NCI-H2171 (cell line): Measurements from ENCODE around the gene CMSS1.

Experiments
- DNase-seq: peaks from one replicate; lab custom pipeline; 2025; lab: John Stamatoyannopoulos, UW

The CMSS1 gene

GRCh38 chr3:100106531-100107141, 289.0 kb downstream of the CMSS1 start:
- no peak for DNase-seq

DNA sequence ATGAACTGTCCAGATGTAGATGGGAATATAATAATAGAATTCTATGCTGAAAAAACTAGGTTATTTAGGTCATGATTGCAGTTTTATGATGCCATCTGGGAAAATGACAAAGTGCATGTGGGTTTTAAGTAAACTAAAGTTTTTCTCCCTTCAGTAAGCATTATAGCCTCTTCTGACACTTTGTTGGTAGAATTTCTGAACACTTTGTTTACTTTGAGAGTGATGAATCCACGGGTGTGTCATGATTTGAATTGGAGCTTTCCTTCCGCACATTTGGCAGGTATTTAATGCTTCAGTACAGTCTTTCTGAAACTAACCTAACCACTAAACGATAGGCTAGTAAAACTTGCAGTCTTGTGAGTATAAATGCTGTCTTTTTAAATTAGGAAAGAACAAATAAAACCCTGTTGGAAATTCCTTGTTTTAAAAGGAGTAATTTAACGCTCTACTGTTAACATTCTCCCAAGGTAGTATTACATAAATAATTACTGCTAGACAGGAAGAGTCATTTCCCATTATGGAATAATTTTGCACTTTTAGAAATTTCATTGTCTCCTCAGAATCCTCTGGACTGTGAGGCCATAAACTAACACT, 289.7 kb downstream of the CMSS1 start:
- DNase-seq = no peak

GRCh38 chr3:100108464-100109079, 290.9 kb downstream of the CMSS1 start:
- DNase-seq = no peak

- no peak for DNase-seq
These were observed 292.5 kb downstream of the CMSS1 start for GRCh38 chr3:100110162-100110561.

- no peak for DNase-seq
These were observed 294.1 kb downstream of the CMSS1 start for GRCh38 chr3:100111728-100112127.

DNA sequence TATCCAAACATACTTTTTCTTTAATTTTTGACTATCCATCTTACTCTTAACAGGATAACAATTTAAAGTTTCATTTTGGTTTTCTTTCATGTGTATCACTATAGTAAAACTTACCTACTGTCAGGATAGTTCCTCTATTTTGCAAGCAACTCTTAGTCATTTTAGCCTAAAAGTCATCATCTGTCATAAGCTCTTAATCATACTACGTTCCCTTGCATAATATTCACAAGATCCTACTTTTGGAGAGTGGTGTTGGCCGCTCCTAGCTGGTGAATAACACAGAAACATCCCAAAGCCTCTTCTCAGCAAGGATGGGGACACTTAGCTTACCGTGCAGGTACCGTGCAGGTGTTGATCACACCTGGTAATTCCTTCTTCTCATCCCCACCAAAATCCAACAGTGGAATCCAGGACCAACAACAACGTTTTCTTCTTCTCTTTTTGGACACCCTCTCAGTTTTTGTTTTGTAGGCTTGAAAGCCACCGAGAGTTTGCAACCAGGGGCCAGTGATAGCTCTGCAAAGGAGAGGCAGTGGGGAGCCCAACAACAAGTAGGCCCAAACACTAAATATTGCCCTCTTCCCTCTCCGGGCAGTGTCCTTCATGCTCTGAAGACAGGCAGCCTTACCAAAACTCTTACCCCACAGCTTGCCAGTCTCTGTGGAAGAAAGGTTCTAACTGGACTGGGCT, 296.2 kb downstream of the CMSS1 start:
- DNase-seq = no peak

- DNase-seq = no peak
These were observed 296.9 kb downstream of the CMSS1 start, which contains the start of gene FILIP1L for GRCh38 chr3:100114413-100115030. TSS of gene FILIP1L (minus strand) at chr3:100114501.

- no peak for DNase-seq
These were observed 299.4 kb downstream of the CMSS1 start for GRCh38 chr3:100117093-100117492.

- DNase-seq = no peak
These were observed 302.4 kb downstream of the CMSS1 start for GRCh38 chr3:100120012-100120411.

DNA sequence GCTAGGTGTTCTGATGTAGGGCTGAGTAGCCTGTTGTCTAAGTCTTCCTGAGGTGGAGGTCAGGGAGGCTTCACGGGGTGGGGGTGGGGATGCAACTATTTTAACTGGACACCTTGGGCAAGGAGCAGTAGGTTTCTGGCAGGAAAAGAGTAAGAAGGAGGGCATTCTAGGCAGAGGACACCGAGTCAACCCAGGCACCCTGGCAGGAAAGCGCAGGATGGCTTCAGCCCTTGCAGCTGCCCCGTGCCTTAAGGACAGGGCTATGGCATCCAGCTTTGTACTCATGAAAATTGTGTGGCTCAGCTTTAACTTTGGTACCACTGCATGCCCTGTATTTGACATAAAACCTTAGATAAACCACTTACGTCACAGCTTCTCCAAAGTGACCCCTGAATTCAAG, 303.0 kb downstream of the CMSS1 start:
- no peak for DNase-seq

DNA sequence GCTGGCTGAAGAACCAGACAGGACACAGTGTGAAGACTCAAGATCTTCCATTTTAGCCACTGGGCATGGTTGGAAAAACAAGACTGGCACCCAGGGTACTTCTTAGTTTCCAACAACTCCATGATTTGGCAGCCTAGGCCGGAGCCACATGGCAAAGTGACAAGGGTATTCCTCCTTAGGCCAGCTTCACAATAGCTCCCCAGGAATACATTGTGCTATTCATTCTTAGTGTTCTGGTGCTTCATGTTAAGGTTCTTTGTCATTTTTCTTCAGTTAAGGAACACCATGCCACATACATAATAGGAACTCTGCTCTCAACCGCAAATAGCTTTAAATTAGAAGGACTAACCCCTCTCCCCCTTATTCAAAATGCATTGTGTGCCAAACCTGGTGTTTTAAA, 304.7 kb downstream of the CMSS1 start:
- DNase-seq = no peak

GRCh38 chr3:100123112-100123511, 305.4 kb downstream of the CMSS1 start:
- DNase-seq = no peak

- DNase-seq = no peak
These were observed 306.6 kb downstream of the CMSS1 start for GRCh38 chr3:100124201-100124761.

DNA sequence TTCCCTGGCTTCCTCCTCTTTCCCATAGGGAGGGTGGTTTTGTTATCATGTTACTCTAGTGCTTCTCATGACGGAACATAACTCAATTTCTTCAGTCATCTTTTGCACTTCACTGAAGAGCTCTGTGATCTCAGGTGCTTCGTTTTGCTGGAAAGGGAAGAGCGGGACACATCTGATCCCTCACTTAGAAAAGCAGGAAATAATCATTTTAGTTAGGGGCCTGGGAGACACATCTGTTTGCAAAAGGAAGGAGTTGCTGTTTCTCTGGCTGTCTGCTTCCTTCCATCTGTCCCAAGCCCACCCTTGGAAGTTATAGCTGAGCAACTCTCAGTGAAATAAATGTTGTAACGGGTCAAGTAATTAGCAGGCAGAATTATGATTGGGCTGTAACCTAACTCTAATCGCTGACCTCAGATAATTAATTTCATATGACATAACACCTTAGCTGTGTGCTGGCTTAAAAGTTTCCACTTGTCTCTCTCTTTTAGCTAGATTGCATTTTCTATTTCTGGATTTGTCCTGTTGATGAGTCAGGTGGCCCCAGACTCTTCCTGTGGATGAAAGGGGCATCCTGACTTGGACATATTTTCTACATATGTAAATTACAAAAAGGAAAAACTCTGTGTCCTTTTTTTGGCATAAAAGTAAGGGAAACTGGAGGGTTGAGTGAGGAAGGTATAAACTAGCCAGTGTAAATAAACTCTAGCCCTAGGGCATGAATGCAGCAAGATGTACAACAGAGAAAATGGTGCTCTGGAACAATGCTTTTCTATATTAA, 307.7 kb downstream of the CMSS1 start:
- no peak for DNase-seq

GRCh38 chr3:100127792-100128191, 310.1 kb downstream of the CMSS1 start:
- DNase-seq = no peak

DNA sequence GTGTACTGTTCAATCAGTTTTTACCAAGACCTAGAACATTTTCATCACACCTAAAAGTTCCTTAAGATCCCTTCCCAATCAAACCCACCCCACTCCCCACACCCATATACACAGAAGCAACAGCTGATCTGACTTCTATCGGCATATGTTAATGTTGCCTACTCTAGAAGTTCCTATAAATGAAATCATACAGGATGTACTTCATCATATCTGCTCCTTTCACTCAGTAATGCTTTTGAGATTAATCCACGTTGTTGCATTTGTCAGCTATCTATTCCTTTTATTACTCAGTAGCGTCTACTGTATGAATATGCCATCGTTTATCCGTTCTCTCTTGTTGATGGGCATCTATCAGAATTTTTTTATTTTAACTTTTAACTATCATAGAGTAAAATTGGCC, 310.9 kb downstream of the CMSS1 start:
- no peak for DNase-seq

- no peak for DNase-seq
These were observed 312.3 kb downstream of the CMSS1 start for GRCh38 chr3:100129941-100130340.

GRCh38 chr3:100131241-100131640, 313.6 kb downstream of the CMSS1 start:
- DNase-seq = no peak

GRCh38 chr3:100136921-100137320, 319.3 kb downstream of the CMSS1 start:
- no peak for DNase-seq

- no peak for DNase-seq
These were observed 323.3 kb downstream of the CMSS1 start for GRCh38 chr3:100140976-100141375.

DNA sequence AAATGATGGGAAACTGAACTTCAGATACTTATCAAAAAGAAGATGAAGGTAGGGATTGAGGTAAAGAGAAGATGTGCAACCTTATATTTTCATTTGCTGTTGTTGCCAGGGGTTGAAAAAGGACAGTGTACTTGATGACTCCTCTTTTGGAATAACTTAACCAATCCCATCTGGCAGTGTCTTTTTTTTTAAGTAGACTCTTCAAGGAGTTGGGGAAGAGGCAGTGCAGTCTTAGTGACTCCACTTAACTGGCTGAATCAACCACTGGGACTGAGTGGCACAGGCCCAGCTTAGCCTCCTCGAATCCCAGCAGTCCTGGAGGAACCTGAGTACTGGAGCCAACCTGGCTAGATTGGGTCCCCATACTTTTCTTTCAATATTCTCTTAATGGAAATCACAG, 323.9 kb downstream of the CMSS1 start:
- DNase-seq = no peak
